PC-3 (cell line): ENCODE results near the gene GCAT. TPM values are rescaled to one million over a fixed set of nuclear protein-coding genes. Genes with fewer than 3 reads are reported as not detected.
A peak's percentile ranks its signal among the peaks of the same experiment; 100 is the strongest.

Experiments
- ATAC-seq: fragments of 200-7000 bp; cut with Tn5 transposase; 2 replicates; pipeline ENCODE4 v1.9.1; 2020; ENCODE audit warnings: mild to moderate bottlenecking, moderate library complexity
- BruUV-seq: library from RNA; stranded (reverse); fragments of 400-500 nt; replicated peaks from 2 replicates; lab custom pipeline; 2021; lab: Mats Ljungman, UMichigan
- CTCF ChIA-PET: fragments of 300-600 bp; sonication (Branson Sonifier 250); formaldehyde crosslinking; loops from one replicate; lab custom pipeline; 2022; ENCODE audit warnings: antibody characterized with exemption; lab: Charles Lee
- POLR2A ChIA-PET: fragments of 300-600 bp; sonication (Branson Sonifier 250); formaldehyde crosslinking; loops from one replicate; lab custom pipeline; 2022; ENCODE audit warnings: antibody characterized with exemption; ENCODE audit not compliant: unreplicated experiment; lab: Charles Lee
- DNase-seq: peaks from one replicate; pipeline ENCODE4 v3.0.0-alpha.2; 2015
- H2AFZ ChIP-seq: fragments of 300-600 bp; sonication (generic); 2 replicates; pipeline ENCODE4 v1.6.0; 2016; ENCODE audit warnings: antibody characterized with exemption, low read length
- H3F3A ChIP-seq: fragments of 300-600 bp; sonication (generic); one replicate; pipeline ENCODE4 v1.6.0; 2017; ENCODE audit warnings: antibody characterized with exemption, low read length, control low read depth, mild to moderate bottlenecking; ENCODE audit not compliant: unreplicated experiment
- H3K27ac ChIP-seq: fragments of 300-600 bp; sonication (generic); 2 replicates; pipeline ENCODE4 v1.5.1; 2016; ENCODE audit warnings: mild to moderate bottlenecking, low read length
- H3K27me3 ChIP-seq: fragments of 300-600 bp; sonication (generic); 2 replicates; pipeline ENCODE4 v1.6.1; 2016; ENCODE audit warnings: low read length, mixed read lengths
- H3K36me3 ChIP-seq: fragments of 300-600 bp; sonication (generic); 2 replicates; pipeline ENCODE4 v1.6.1; 2016; ENCODE audit warnings: low read depth, mixed run types, low read length, mixed read lengths
- H3K4me1 ChIP-seq: fragments of 300-600 bp; sonication (generic); 2 replicates; pipeline ENCODE4 v1.5.1; 2016; ENCODE audit warnings: low read length; ENCODE audit not compliant: insufficient read depth
- H3K4me2 ChIP-seq: fragments of 300-600 bp; sonication (generic); 2 replicates; pipeline ENCODE4 v1.6.0; 2016; ENCODE audit warnings: low read length
- H3K4me3 ChIP-seq: fragments of 300-600 bp; sonication (generic); 2 replicates; pipeline ENCODE4 v1.5.1; 2016; ENCODE audit warnings: mild to moderate bottlenecking, low read length, mixed read lengths
- H3K79me2 ChIP-seq: fragments of 300-600 bp; sonication (generic); 2 replicates; pipeline ENCODE4 v1.6.1; 2017; ENCODE audit warnings: low read length, mixed read lengths
- H3K9ac ChIP-seq: fragments of 300-600 bp; sonication (generic); 2 replicates; pipeline ENCODE4 v1.6.0; 2016; ENCODE audit warnings: mild to moderate bottlenecking, low read length
- H3K9me2 ChIP-seq: fragments of 300-600 bp; sonication (generic); replicated peaks from 2 replicates; pipeline ENCODE4 v1.6.1; 2016; ENCODE audit warnings: mixed run types, low read length, mixed read lengths
- H3K9me3 ChIP-seq: fragments of 300-600 bp; sonication (generic); 2 replicates; pipeline ENCODE4 v1.6.1; 2016; ENCODE audit warnings: low read length, mixed read lengths
- H4K20me1 ChIP-seq: fragments of 300-600 bp; sonication (generic); 2 replicates; pipeline ENCODE4 v1.6.1; 2016; ENCODE audit warnings: low read length, mixed read lengths
- CTCF ChIP-seq: fragments of 300-600 bp; sonication (generic); conservative IDR thresholded peaks from 2 replicates; pipeline ENCODE4 v1.5.1; 2017; ENCODE audit warnings: antibody characterized with exemption, low read depth, mild to moderate bottlenecking, low read length
- EZH2 ChIP-seq: fragments of 300-600 bp; sonication (generic); IDR thresholded peaks from one replicate; pipeline ENCODE4 v1.6.1; 2017; ENCODE audit warnings: antibody characterized with exemption, mild to moderate bottlenecking, low read length; ENCODE audit not compliant: unreplicated experiment
- EZH2phosphoT487 ChIP-seq: fragments of 300-600 bp; sonication (generic); IDR thresholded peaks from 2 replicates; pipeline ENCODE4 v1.6.1; 2018; ENCODE audit warnings: mild to moderate bottlenecking, antibody characterized with exemption, low read length, borderline replicate concordance
- intact Hi-C: fragments of 100-400 bp; cut with micrococcal nuclease; formaldehyde crosslinking; loops from 2 replicates; pipeline ENCODE4 v1.9.0; 2023
- total RNA-seq: library from RNA; depleted of rRNA; stranded (reverse); fragments of >200 nt; gene quantifications from 2 replicates; pipeline ENCODE4 v1.2.3, GENCODE V29; 2014

The GCAT gene
- total RNA-seq, 1 experiment from 2014 or later = 26.0 TPM

- DNase-seq (no peak), ATAC-seq (no peak)
- peaks cover 10% of the 10 kb centered on the region for H3F3A ChIP-seq
- ChIA-PET CTCF (no interaction called here), POLR2A (no interaction called here)
- H3K4me3 ChIP-seq = no peak overlapping the region
- H3K9ac ChIP-seq = no peak overlapping the region; the same call in 1 of the 2 replicates
- no TSS peak for BruUV-seq
- TF ChIP-seq EZH2phosphoT487 (no peak), EZH2 (no peak), CTCF (no peak)
- H3K36me3 ChIP-seq = peaks cover 10% of the 10 kb centered on the region
- no peaks in the 10 kb centered on the region for H3K9me2 ChIP-seq
- H3K4me2 ChIP-seq = no peak overlapping the region
- H4K20me1 ChIP-seq = no peaks in the 10 kb centered on the region
- no peaks in the 10 kb centered on the region for H3K27me3 ChIP-seq
- no peaks in the 10 kb centered on the region for H3K79me2 ChIP-seq
- peaks cover 35% of the 10 kb centered on the region for H3K4me1 ChIP-seq
- intact Hi-C loops = no loop called here
- peak overlapping the region; percentile 99 for H3K27ac ChIP-seq
- H3K9me3 ChIP-seq = no peaks in the 10 kb centered on the region
- no peak overlapping the region for H2AFZ ChIP-seq
These were observed 33.0 kb upstream of the GCAT start for GRCh38 chr22:37774728-37775127.

- POLR2A ChIA-PET = interaction anchor here (0.6 to 0.7 kb wide), 2 partner anchors 118 to 322 kb away, joined by 3 to 5 read pairs; partner anchors contain the start of gene PDXP
- intact Hi-C loops = no loop called here
- H3K4me1 ChIP-seq = peaks cover 35% of the 10 kb centered on the region
- H4K20me1 ChIP-seq = no peaks in the 10 kb centered on the region
- H3K79me2 ChIP-seq = no peaks in the 10 kb centered on the region
- peaks cover 10% of the 10 kb centered on the region for H3F3A ChIP-seq
- H3K9me3 ChIP-seq = no peaks in the 10 kb centered on the region
- peak; percentile 64 for ATAC-seq
- H3K4me2 ChIP-seq = peak overlapping the region; percentile 78
- peak overlapping the region; percentile 99 for H3K27ac ChIP-seq
- no peak overlapping the region for H2AFZ ChIP-seq
- peak overlapping the region; percentile 25; the same call in 1 of the 2 replicates for H3K4me3 ChIP-seq
- H3K9me2 ChIP-seq = no peaks in the 10 kb centered on the region
- TF ChIP-seq EZH2phosphoT487 (no peak), CTCF (no peak), EZH2 (no peak)
- BruUV-seq = no TSS peak
- H3K36me3 ChIP-seq = peaks cover 10% of the 10 kb centered on the region
- H3K27me3 ChIP-seq = no peaks in the 10 kb centered on the region
- DNase-seq = peak; percentile 77
- CTCF ChIA-PET = no interaction called here
- peak overlapping the region; percentile 90 for H3K9ac ChIP-seq
These were observed 31.7 kb upstream of the GCAT start for GRCh38 chr22:37775785-37776638.
